HG02588 (cell line): ENCODE measurements around the gene CACNA1F.

Source experiments
- ATAC-seq: cut with Tn5 transposase; IDR thresholded peaks from one replicate; pipeline ENCODE4 v1.9.1; 2021; ENCODE audit warnings: mild to moderate bottlenecking, moderate library complexity; ENCODE audit not compliant: unreplicated experiment

The CACNA1F gene

GRCh38 chrX:49233176-49233575 is at the start of gene CACNA1F:
TSS of gene CACNA1F (minus strand) at chrX:49233340. CDS start at chrX:49233309, 31 bp downstream.
- ATAC-seq = no peak

- no peak for ATAC-seq
These were observed 49.5 kb upstream of the CACNA1F start for GRCh38 chrX:49282647-49283011.

GRCh38 chrX:49278081-49278480 is 44.9 kb upstream of the CACNA1F start:
- no peak for ATAC-seq

GRCh38 chrX:49277535-49277830 is 44.3 kb upstream of the CACNA1F start:
- no peak for ATAC-seq

GRCh38 chrX:49276671-49277534 is 43.8 kb upstream of the CACNA1F start:
- no peak for ATAC-seq

- no peak for ATAC-seq
These were observed 43.1 kb upstream of the CACNA1F start for GRCh38 chrX:49276207-49276606.

- no peak for ATAC-seq
These were observed 40.1 kb upstream of the CACNA1F start for GRCh38 chrX:49273181-49273727.

GRCh38 chrX:49272421-49272820 is 39.3 kb upstream of the CACNA1F start:
- ATAC-seq = no peak

GRCh38 chrX:49271341-49271740 is 38.2 kb upstream of the CACNA1F start:
- ATAC-seq = no peak

GRCh38 chrX:49270249-49270921 is 37.2 kb upstream of the CACNA1F start:
- ATAC-seq = no peak

- peak; percentile 25 for ATAC-seq
These were observed 36.7 kb upstream of the CACNA1F start, which contains the start of gene PPP1R3F for GRCh38 chrX:49269767-49270248. TSS of gene PPP1R3F (plus strand) at chrX:49269793. CDS start at chrX:49269870, 77 bp downstream.

GRCh38 chrX:49269010-49269766 is 36.0 kb upstream of the CACNA1F start:
- peak; percentile 78 for ATAC-seq

GRCh38 chrX:49268702-49269009 is 35.5 kb upstream of the CACNA1F start:
- ATAC-seq = no peak

- no peak for ATAC-seq
These were observed 33.6 kb upstream of the CACNA1F start for GRCh38 chrX:49266523-49267445.

- no peak for ATAC-seq
These were observed 31.3 kb upstream of the CACNA1F start, which contains the start of gene FOXP3 for GRCh38 chrX:49264460-49264859. TSS of gene FOXP3 (minus strand) at chrX:49264710. CDS start at chrX:49258505, 6,205 bp downstream.

- ATAC-seq = no peak
These were observed 30.5 kb upstream of the CACNA1F start for GRCh38 chrX:49263631-49264030.

- no peak for ATAC-seq
These were observed 29.5 kb upstream of the CACNA1F start for GRCh38 chrX:49262603-49263002.

- ATAC-seq = no peak
These were observed 27.3 kb upstream of the CACNA1F start for GRCh38 chrX:49260221-49260985.

- no peak for ATAC-seq
These were observed 25.6 kb upstream of the CACNA1F start for GRCh38 chrX:49258749-49259124.
